HUES48 (cell line): ENCODE measurements around the gene MRPS26.
"Not testable (repeated sequence)": the region's sequence is repeated elsewhere in the genome, so short reads cannot be mapped to it uniquely, and the experiment has no call there.

Experiments used
- H3K27ac ChIP-seq: one replicate; pipeline ENCODE4 v1.7.0; 2013; ENCODE audit warnings: low read depth, low read length, inconsistent platforms
- H3K27me3 ChIP-seq: 2 replicates; pipeline ENCODE4 v1.6.1; 2013; ENCODE audit warnings: mild to moderate bottlenecking, low read length; ENCODE audit not compliant: control insufficient read depth, insufficient read depth
- H3K36me3 ChIP-seq: 2 replicates; pipeline ENCODE4 v1.6.1; 2013; ENCODE audit warnings: low read length; ENCODE audit not compliant: control insufficient read depth, insufficient read depth
- H3K4me1 ChIP-seq: 2 replicates; pipeline ENCODE4 v1.6.1; 2013; ENCODE audit warnings: mild to moderate bottlenecking, low read length; ENCODE audit not compliant: control insufficient read depth, insufficient read depth
- H3K4me3 ChIP-seq: 2 replicates; pipeline ENCODE4 v1.5.1; 2013; ENCODE audit warnings: mild to moderate bottlenecking, low read depth, low read length
- H3K9ac ChIP-seq: 2 replicates; pipeline ENCODE4 v1.6.1; 2013; ENCODE audit warnings: mild to moderate bottlenecking, low read depth, low read length, moderate library complexity
- H3K9me3 ChIP-seq: 2 replicates; pipeline ENCODE4 v1.6.1; 2013; ENCODE audit warnings: low read length; ENCODE audit not compliant: control insufficient read depth, insufficient read depth

MRPS26 gene

GRCh38 chr20:3067139-3068014 lies 21.5 kb downstream of the MRPS26 start:
- Histone ChIP-seq H3K36me3 (no peaks in the 10 kb centered on the region), H3K4me1 (no peaks in the 10 kb centered on the region), H3K9me3 (no peaks in the 10 kb centered on the region), H3K27ac (no peak overlapping the region), H3K27me3 (peaks cover 19% of the 10 kb centered on the region), H3K9ac (no peak overlapping the region), H3K4me3 (no peak overlapping the region)

- Histone ChIP-seq H3K36me3 (no peaks in the 10 kb centered on the region), H3K9me3 (no peaks in the 10 kb centered on the region), H3K9ac (no peak overlapping the region), H3K27ac (no peak overlapping the region), H3K4me1 (no peaks in the 10 kb centered on the region), H3K4me3 (no peak overlapping the region), H3K27me3 (peaks cover 26% of the 10 kb centered on the region)
Measured at GRCh38 chr20:3068075-3068474, 22.2 kb downstream of the MRPS26 start.

GRCh38 chr20:3068986-3069900 lies 23.4 kb downstream of the MRPS26 start:
- Histone ChIP-seq H3K9me3 (no peaks in the 10 kb centered on the region), H3K4me1 (no peaks in the 10 kb centered on the region), H3K36me3 (no peaks in the 10 kb centered on the region), H3K4me3 (no peak overlapping the region), H3K27me3 (peaks cover 30% of the 10 kb centered on the region), H3K27ac (no peak overlapping the region), H3K9ac (no peak overlapping the region)

GRCh38 chr20:3070725-3071124 lies 24.9 kb downstream of the MRPS26 start:
- no peaks in the 10 kb centered on the region for H3K9me3 ChIP-seq
- H3K27ac ChIP-seq = no peak overlapping the region
- H3K36me3 ChIP-seq = no peaks in the 10 kb centered on the region
- H3K27me3 ChIP-seq = peaks cover 30% of the 10 kb centered on the region
- no peak overlapping the region for H3K9ac ChIP-seq
- no peak overlapping the region for H3K4me3 ChIP-seq
- no peaks in the 10 kb centered on the region for H3K4me1 ChIP-seq

GRCh38 chr20:3071266-3071609 lies 25.4 kb downstream of the MRPS26 start:
- Histone ChIP-seq H3K9ac (no peak overlapping the region), H3K4me3 (peak overlapping the region; percentile 52)

GRCh38 chr20:3071610-3072529 lies 26.0 kb downstream of the MRPS26 start, which contains the start of gene OXT:
OXT (plus strand) TSS chr20:3071620; CDS start chr20:3071656, 36 bp downstream.
- Histone ChIP-seq H3K9me3 (no peaks in the 10 kb centered on the region), H3K36me3 (no peaks in the 10 kb centered on the region), H3K27me3 (peaks cover 30% of the 10 kb centered on the region), H3K4me1 (no peaks in the 10 kb centered on the region), H3K9ac (no peak within 1 kb of the TSS), H3K4me3 (peak within 1 kb of the TSS; percentile 52), H3K27ac (no peak within 1 kb of the TSS)

More at GRCh38 chr20:3071266-3071609, 25.4 kb downstream of the MRPS26 start:
- H3K27ac ChIP-seq = no peak overlapping the region
- H3K9me3 ChIP-seq = no peaks in the 10 kb centered on the region
- H3K4me1 ChIP-seq = no peaks in the 10 kb centered on the region
- no peaks in the 10 kb centered on the region for H3K36me3 ChIP-seq
- H3K27me3 ChIP-seq = peaks cover 30% of the 10 kb centered on the region

GRCh38 chr20:3072530-3073250 lies 26.8 kb downstream of the MRPS26 start:
- H3K27me3 ChIP-seq = peaks cover 30% of the 10 kb centered on the region
- peak overlapping the region; percentile 52; the same call in 1 of the 2 replicates for H3K4me3 ChIP-seq
- H3K9ac ChIP-seq = no peak overlapping the region
- H3K36me3 ChIP-seq = no peaks in the 10 kb centered on the region
- H3K9me3 ChIP-seq = no peaks in the 10 kb centered on the region
- H3K4me1 ChIP-seq = no peaks in the 10 kb centered on the region
- H3K27ac ChIP-seq = no peak overlapping the region

- peaks cover 30% of the 10 kb centered on the region for H3K27me3 ChIP-seq
- H3K4me3 ChIP-seq, H3K36me3 ChIP-seq, H3K9ac ChIP-seq, H3K9me3 ChIP-seq, H3K27ac ChIP-seq, H3K4me1 ChIP-seq: not testable (repeated sequence)
Measured at GRCh38 chr20:3073251-3073643, 27.4 kb downstream of the MRPS26 start.

- Histone ChIP-seq H3K27me3 (peaks cover 30% of the 10 kb centered on the region), H3K36me3 (no peaks in the 10 kb centered on the region), H3K27ac (no peak overlapping the region), H3K4me1 (no peaks in the 10 kb centered on the region), H3K9ac (no peak overlapping the region), H3K4me3 (no peak overlapping the region), H3K9me3 (no peaks in the 10 kb centered on the region)
Measured at GRCh38 chr20:3074812-3075211, 29.0 kb downstream of the MRPS26 start.

GRCh38 chr20:3075315-3075714 lies 29.5 kb downstream of the MRPS26 start:
- H3K27ac ChIP-seq, H3K9ac ChIP-seq, H3K4me3 ChIP-seq, H3K9me3 ChIP-seq, H3K36me3 ChIP-seq, H3K4me1 ChIP-seq: not testable (repeated sequence)
- peaks cover 32% of the 10 kb centered on the region for H3K27me3 ChIP-seq
